MCF 10A (cell line): ENCODE results near the gene MYOF. TPM values are rescaled to one million over a fixed set of nuclear protein-coding genes. Genes with fewer than 3 reads are reported as not detected.
"Not testable (repeated sequence)": the region's sequence is repeated elsewhere in the genome, so short reads cannot be mapped to it uniquely, and the experiment has no call there.

Experiments used
- BruUV-seq: library from RNA; stranded (reverse); fragments of 400-500 nt; replicated peaks from 2 replicates; lab custom pipeline; 2021; lab: Mats Ljungman, UMichigan
- CTCF ChIA-PET: fragments of 300-600 bp; sonication (Branson Sonifier 250); formaldehyde crosslinking; extraction: SDS; loops from one replicate; lab custom pipeline; 2021; ENCODE audit warnings: antibody characterized with exemption, inconsistent platforms; lab: Yijun Ruan, JAX
- POLR2A ChIA-PET: fragments of 300-600, 350-650 bp; sonication (Branson Sonifier 250); formaldehyde crosslinking; extraction: SDS; loops from one replicate; lab custom pipeline; 2020; ENCODE audit warnings: antibody characterized with exemption, inconsistent platforms; lab: Yijun Ruan, JAX
- DNase-seq: peaks from one replicate; pipeline ENCODE4 v3.0.0-alpha.2; 2018; ENCODE audit not compliant: unreplicated experiment
- H3K27ac Mint-ChIP-seq: one replicate; pipeline ENCODE4 v1.8.0; 2022; ENCODE audit warnings: mild to moderate bottlenecking, low read depth, mixed read lengths; ENCODE audit not compliant: unreplicated experiment
- H3K27me3 Mint-ChIP-seq: one replicate; pipeline ENCODE4 v1.8.0; 2022; ENCODE audit warnings: mixed read lengths; ENCODE audit not compliant: insufficient read depth, unreplicated experiment
- H3K36me3 Mint-ChIP-seq: one replicate; pipeline ENCODE4 v1.8.0; 2022; ENCODE audit warnings: mild to moderate bottlenecking, moderate library complexity, mixed read lengths; ENCODE audit not compliant: insufficient read depth, unreplicated experiment
- H3K4me1 Mint-ChIP-seq: one replicate; pipeline ENCODE4 v1.8.0; 2022; ENCODE audit warnings: mixed read lengths; ENCODE audit not compliant: insufficient read depth, unreplicated experiment
- H3K4me3 Mint-ChIP-seq: one replicate; pipeline ENCODE4 v1.8.0; 2022; ENCODE audit warnings: mild to moderate bottlenecking, moderate library complexity, mixed read lengths; ENCODE audit not compliant: unreplicated experiment
- H3K9me3 Mint-ChIP-seq: one replicate; pipeline ENCODE4 v1.8.0; 2022; ENCODE audit warnings: mixed read lengths; ENCODE audit not compliant: unreplicated experiment
- CTCF ChIP-seq: fragments of 200-600 bp; IDR thresholded peaks from one replicate; pipeline ENCODE4 v1.8.0; 2022; ENCODE audit warnings: antibody characterized with exemption, mild to moderate bottlenecking; ENCODE audit not compliant: unreplicated experiment
- intact Hi-C: fragments of 100-400 bp; cut with micrococcal nuclease; formaldehyde crosslinking; loops from 2 replicates; pipeline ENCODE4 v1.14.1; 2022
- total RNA-seq: library from RNA; stranded (reverse); gene quantifications from 2 replicates; pipeline ENCODE4 v1.2.3, GENCODE V29; 2022

MYOF gene
- total RNA-seq, 1 experiment from 2014 or later = 167 TPM

DNA sequence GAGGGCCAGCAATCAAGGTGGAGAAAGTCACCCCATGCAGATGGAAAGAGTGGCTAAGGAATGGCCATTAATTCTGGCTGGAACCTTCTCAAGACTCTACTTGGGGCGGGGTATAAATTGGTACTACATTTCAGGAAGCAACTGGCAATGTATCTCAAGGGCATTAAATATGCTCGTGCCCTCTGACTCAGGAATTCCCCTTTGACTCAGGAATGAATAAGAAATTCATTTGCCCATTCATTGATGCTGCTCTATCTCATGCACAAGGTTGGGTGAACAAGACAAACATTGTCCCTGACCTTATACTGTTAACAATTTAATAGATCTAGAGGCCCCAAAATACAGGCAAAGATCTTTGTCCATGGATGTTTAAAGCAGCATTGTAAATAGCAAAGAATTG is 188.1 kb downstream of the MYOF start:
- Mint-ChIP-seq H3K9me3 (no peaks in the 10 kb centered on the region), H3K27ac (no peak overlapping the region), H3K27me3 (no peaks in the 10 kb centered on the region), H3K4me3 (no peak overlapping the region), H3K4me1 (peaks cover 5% of the 10 kb centered on the region), H3K36me3 (no peaks in the 10 kb centered on the region)
- ChIA-PET POLR2A (no interaction called here), CTCF (no interaction called here)
- DNase-seq = peak; percentile 17
- intact Hi-C loops = no loop called here
- BruUV-seq = no TSS peak
- no peak for TF ChIP-seq CTCF

GRCh38 chr10:93290661-93291354 is 191.3 kb downstream of the MYOF start:
- no TSS peak for BruUV-seq
- intact Hi-C loops = no loop called here
- ChIA-PET POLR2A (no interaction called here), CTCF (interaction anchor here (0.6 to 3.9 kb wide), 10 partner anchors 13 to 1427 kb away, joined by 3 to 41 read pairs (median 3); no protein-coding TSS in a partner anchor)
- no peaks in the 10 kb centered on the region for H3K36me3 Mint-ChIP-seq
- H3K27ac Mint-ChIP-seq = no peak overlapping the region
- DNase-seq = no peak
- no peaks in the 10 kb centered on the region for H3K27me3 Mint-ChIP-seq
- H3K4me3 Mint-ChIP-seq = no peak overlapping the region
- peaks cover 5% of the 10 kb centered on the region for H3K4me1 Mint-ChIP-seq
- TF ChIP-seq CTCF = no peak
- H3K9me3 Mint-ChIP-seq = no peaks in the 10 kb centered on the region

GRCh38 chr10:93288679-93289634 is 193.2 kb downstream of the MYOF start:
- no peaks in the 10 kb centered on the region for H3K9me3 Mint-ChIP-seq
- peak overlapping the region; percentile 40 for H3K27ac Mint-ChIP-seq
- peaks cover 5% of the 10 kb centered on the region for H3K4me1 Mint-ChIP-seq
- CTCF ChIA-PET = interaction anchor here (0.6 to 3.9 kb wide), 14 partner anchors 26 to 1311 kb away, joined by 3 to 41 read pairs (median 3); no protein-coding TSS in a partner anchor
- POLR2A ChIA-PET = no interaction called here
- intact Hi-C loops = loop anchor here (1.0 kb wide), 5 partner anchors 174 to 404 kb away; no protein-coding TSS in a partner anchor
- no peaks in the 10 kb centered on the region for H3K36me3 Mint-ChIP-seq
- no peaks in the 10 kb centered on the region for H3K27me3 Mint-ChIP-seq
- DNase-seq = peak; percentile 86
- H3K4me3 Mint-ChIP-seq = no peak overlapping the region
- TF ChIP-seq CTCF = peak; percentile 77
- no TSS peak for BruUV-seq

- Mint-ChIP-seq H3K4me1 (peaks cover 5% of the 10 kb centered on the region), H3K9me3 (no peaks in the 10 kb centered on the region), H3K4me3 (no peak overlapping the region), H3K36me3 (no peaks in the 10 kb centered on the region), H3K27me3 (no peaks in the 10 kb centered on the region), H3K27ac (no peak overlapping the region)
- intact Hi-C loops = no loop called here
- POLR2A ChIA-PET = interaction anchor here (0.9 kb wide), 1 partner anchor 150 kb away, joined by 3 read pairs; no protein-coding TSS in a partner anchor
- no peak for TF ChIP-seq CTCF
- CTCF ChIA-PET = interaction anchor here (0.7 to 4.5 kb wide), 8 partner anchors 166 to 404 kb away, joined by 3 to 32 read pairs (median 4); no protein-coding TSS in a partner anchor
- DNase-seq = no peak
- no TSS peak for BruUV-seq
Measured at GRCh38 chr10:93287775-93288174, 194.4 kb downstream of the MYOF start.

- H3K27ac Mint-ChIP-seq, H3K27me3 Mint-ChIP-seq, POLR2A ChIA-PET, DNase-seq, intact Hi-C loops, H3K4me3 Mint-ChIP-seq, H3K36me3 Mint-ChIP-seq, H3K4me1 Mint-ChIP-seq, H3K9me3 Mint-ChIP-seq, BruUV-seq: not testable (repeated sequence)
- CTCF ChIA-PET = interaction anchor here (4.5 kb wide), 1 partner anchor 204 kb away, joined by 32 read pairs; no protein-coding TSS in a partner anchor
Measured at GRCh38 chr10:93284246-93284645, 197.9 kb downstream of the MYOF start.
